ENCODE data around the gene CMIP.

CMIP gene

DNA sequence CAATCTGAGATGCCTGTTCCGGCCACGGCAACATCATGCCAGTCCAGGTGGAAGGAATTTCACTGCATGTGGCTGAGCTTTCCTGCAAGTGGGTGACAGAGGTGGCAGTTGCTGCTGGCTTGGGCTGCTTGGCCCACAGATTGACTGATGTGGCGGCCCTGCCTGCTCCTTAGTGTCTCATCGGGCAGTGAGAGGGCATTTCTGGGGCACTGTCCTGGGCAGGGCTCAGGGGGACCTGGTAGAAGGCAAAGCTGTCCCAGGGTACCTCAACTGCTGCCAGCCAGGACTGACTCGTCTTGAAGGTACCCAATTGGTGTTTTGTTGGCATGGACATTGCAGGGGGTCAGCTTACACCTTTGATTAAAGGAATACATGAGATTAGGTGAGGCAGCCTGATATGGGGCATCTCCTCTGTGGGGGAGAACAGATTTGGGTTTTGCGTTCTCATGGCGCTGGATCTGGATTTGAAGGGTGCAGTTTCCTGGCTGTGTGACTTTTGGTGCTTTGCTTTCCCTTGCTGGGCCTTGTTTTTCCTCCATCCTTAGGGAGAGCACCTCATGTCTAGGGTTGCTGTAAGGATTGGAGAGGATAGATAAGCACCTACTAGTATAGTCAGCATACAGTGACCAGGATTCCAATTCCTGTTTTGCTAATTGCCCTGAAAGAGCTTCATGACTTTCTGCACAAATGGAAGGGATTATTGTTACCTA is 5.4 kb downstream of the CMIP start:
- TF ChIP-seq, protein P1, sequence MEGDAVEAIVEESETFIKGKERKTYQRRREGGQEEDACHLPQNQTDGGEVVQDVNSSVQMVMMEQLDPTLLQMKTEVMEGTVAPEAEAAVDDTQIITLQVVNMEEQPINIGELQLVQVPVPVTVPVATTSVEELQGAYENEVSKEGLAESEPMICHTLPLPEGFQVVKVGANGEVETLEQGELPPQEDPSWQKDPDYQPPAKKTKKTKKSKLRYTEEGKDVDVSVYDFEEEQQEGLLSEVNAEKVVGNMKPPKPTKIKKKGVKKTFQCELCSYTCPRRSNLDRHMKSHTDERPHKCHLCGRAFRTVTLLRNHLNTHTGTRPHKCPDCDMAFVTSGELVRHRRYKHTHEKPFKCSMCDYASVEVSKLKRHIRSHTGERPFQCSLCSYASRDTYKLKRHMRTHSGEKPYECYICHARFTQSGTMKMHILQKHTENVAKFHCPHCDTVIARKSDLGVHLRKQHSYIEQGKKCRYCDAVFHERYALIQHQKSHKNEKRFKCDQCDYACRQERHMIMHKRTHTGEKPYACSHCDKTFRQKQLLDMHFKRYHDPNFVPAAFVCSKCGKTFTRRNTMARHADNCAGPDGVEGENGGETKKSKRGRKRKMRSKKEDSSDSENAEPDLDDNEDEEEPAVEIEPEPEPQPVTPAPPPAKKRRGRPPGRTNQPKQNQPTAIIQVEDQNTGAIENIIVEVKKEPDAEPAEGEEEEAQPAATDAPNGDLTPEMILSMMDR (IDR thresholded peaks at IDR 0.05), result no peak
- H3K27ac ChIP-seq, result peak overlapping the region; percentile 99

DNA sequence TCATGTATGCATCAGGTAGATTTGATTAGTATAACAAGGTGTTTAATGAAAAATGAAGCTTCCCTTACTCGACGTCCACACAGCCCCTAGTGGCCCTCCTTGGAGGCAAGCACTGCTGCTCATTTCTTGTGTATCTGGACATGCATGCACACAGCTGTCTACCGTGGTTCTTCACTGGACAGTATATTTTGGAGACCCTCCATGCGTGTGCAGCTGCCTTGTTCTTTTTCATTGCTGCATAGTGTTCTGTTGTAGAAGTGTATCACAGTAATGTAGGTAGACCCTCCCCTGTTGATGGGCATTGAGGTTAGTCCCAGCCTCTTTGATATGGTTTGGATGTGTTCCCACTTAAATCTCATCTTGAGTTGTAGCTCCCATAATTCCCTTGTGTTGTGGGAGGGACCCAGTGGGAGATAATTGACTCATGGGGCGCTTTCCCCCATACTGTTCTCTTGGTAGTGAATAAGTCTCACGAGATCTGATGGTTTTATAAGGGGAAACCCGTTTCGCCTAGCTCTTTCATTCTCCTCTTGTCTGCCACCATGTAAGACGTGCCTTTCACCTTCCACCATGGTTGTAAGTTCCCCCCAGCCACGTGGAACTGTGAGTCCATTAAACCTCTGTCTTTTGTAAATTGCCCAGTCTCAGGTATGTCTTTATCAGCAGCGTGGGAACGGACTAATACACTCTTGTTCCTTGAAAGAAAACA is 6.3 kb downstream of the CMIP start:
- no peaks in the 10 kb centered on the region for H3K9me3 ChIP-seq
- H3K27ac ChIP-seq, result peak overlapping the region; percentile 99
- H3K4me3 ChIP-seq (ENCODE audit: low read depth in 1 of 2, low read length in 1 of 2), result peak overlapping the region in 1 of 2 experiments; percentile 44
- peaks cover 90 to 91% of the 10 kb centered on the region in 2 experiments for H3K4me1 ChIP-seq (ENCODE audit: control insufficient read depth in 1 of 2, insufficient read depth in 1 of 2, low read depth in 1 of 2, low read length in 1 of 2)
- TF ChIP-seq, protein P1 (IDR thresholded peaks at IDR 0.05), result no peak
- H3K36me3 ChIP-seq, result no peaks in the 10 kb centered on the region
- no peaks in the 10 kb centered on the region for H3K27me3 ChIP-seq

More for the DNA sequence above, 5.4 kb downstream of the CMIP start:
- Histone ChIP-seq H3K4me3 (ENCODE audit: low read depth in 1 of 2, low read length in 1 of 2) (no peak overlapping the region), H3K9me3 (no peaks in the 10 kb centered on the region), H3K4me1 (ENCODE audit: control insufficient read depth in 1 of 2, insufficient read depth in 1 of 2, low read depth in 1 of 2, low read length in 1 of 2) (peaks cover 81 to 83% of the 10 kb centered on the region in 2 experiments), H3K36me3 (no peaks in the 10 kb centered on the region), H3K27me3 (no peaks in the 10 kb centered on the region)

DNA sequence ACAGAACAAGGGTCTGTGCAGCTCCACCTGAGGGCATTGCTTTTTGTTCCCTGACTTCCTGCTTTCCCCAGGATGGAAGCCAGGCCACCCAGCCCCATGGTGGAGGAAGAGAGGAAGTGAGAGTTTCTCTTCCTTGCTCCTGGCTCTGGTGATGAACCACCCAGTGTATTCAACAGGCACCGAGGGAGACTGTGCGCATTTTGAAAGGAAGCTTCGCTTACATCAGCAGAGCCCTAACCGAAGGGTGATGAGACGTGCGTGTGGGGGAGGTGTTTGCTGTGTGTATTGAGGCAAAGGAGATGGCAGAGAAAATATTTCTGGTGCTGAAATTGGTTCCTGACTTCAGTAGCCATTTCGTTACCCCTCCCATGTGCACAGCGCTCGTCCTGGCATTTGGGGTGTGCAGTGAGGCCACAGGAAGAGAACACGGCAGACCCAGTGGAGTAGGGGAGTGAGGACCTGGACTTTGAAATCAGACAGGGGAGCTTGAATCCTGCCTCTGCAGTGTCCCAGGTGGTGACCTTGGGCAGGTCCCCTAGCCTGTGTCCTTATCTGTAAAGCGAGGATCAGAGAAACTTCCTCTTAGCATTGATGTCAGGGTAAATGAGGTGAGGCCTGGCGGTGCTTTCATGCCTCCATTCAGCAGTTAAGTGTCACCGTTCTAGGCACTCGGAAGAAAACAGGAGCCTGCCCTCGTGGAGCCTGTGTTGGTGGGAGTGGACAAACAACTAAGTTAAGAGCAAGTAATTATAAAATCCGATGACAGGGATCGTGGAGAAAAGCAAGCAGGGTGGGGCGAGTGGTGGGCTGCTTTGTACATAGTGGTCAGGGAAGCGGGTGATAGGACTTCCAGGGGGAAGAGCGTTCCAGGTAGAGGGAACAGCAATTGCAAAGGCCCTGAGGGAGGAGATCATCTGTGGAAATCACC is 7.4 kb downstream of the CMIP start:
- no peaks in the 10 kb centered on the region for H3K9me3 ChIP-seq
- no peaks in the 10 kb centered on the region for H3K27me3 ChIP-seq
- TF ChIP-seq, protein P1 (IDR thresholded peaks at IDR 0.05), result no peak
- H3K4me1 ChIP-seq (ENCODE audit: control insufficient read depth in 1 of 2, insufficient read depth in 1 of 2, low read depth in 1 of 2, low read length in 1 of 2), result peaks cover 93 to 97% of the 10 kb centered on the region in 2 experiments
- peaks cover 9% of the 10 kb centered on the region for H3K36me3 ChIP-seq
- peak overlapping the region; percentile 30 to 44 for H3K4me3 ChIP-seq (ENCODE audit: low read depth in 1 of 2, low read length in 1 of 2)
- H3K27ac ChIP-seq, result peak overlapping the region; percentile 99

DNA sequence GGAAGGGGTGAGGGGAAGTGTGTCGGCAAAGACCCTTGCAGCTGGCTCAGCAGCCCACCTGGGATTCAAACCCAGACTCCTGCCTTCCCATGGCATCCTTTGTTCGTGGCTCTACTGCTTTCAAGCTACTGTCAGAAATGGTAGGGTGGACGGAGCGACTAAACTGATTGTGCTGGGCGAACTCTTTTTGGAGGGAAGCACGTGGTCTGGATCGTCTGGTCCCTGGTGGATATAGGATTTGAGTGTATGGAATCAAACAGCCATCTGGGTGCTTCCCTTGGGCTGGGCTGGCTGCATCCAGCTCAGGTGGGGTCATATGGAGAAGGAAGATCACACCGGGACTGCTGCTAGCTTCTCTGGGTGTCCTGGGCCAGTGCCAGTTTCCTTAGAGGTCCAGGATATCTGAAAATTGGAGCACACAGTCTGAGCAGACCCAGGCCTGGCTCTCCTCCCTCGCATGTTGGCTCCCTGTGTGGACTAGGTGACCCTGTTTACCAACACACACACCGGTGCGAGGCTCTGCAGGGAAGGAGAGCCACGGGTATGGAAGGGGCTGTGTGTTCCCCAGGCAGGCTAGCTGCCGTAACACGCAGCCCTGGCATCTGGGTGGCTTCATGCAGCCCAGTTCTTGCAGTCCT is 8.6 kb downstream of the CMIP start:
- Histone ChIP-seq H3K4me1 (ENCODE audit: control insufficient read depth in 1 of 2, insufficient read depth in 1 of 2, low read depth in 1 of 2, low read length in 1 of 2) (peaks cover 93 to 99% of the 10 kb centered on the region in 2 experiments), H3K9me3 (no peaks in the 10 kb centered on the region), H3K36me3 (peaks cover 11% of the 10 kb centered on the region), H3K27ac (peak overlapping the region; percentile 99), H3K27me3 (no peaks in the 10 kb centered on the region), H3K4me3 (ENCODE audit: low read depth in 1 of 2, low read length in 1 of 2) (no peak overlapping the region)
- TF ChIP-seq, protein P1 (IDR thresholded peaks at IDR 0.05), result no peak

DNA sequence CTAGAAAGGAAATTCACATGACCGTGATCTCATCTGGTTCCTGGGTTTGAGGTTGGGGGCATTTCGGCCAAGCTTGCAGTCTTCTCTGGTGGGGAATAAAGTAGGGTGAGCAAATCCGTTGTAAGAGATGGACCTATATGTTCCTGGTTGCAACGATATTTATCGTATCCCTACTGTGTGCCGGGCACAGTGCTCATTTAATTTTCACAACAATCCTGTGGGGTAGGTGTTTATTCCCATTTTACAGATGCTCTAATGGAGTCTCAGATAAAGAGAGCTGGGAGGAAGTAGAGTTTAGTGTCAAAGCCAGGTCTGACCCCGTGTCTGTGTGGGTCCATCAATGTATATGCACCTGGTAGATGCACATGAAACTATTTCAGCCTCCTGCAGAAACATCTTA is 9.4 kb downstream of the CMIP start:
- Histone ChIP-seq H3K4me1 (ENCODE audit: control insufficient read depth in 1 of 2, insufficient read depth in 1 of 2, low read depth in 1 of 2, low read length in 1 of 2) (peaks cover 93 to 98% of the 10 kb centered on the region in 2 experiments), H3K4me3 (ENCODE audit: low read depth in 1 of 2, low read length in 1 of 2) (no peak overlapping the region), H3K27ac (peak overlapping the region; percentile 99), H3K36me3 (peaks cover 15% of the 10 kb centered on the region), H3K9me3 (no peaks in the 10 kb centered on the region), H3K27me3 (no peaks in the 10 kb centered on the region)
- TF ChIP-seq, protein P1 (IDR thresholded peaks at IDR 0.05), result no peak
